Body of pancreas (tissue), 4 donors: ENCODE data around the gene NPIPB8.
"Not testable (repeated sequence)": the region's sequence is repeated elsewhere in the genome, so short reads cannot be mapped to it uniquely, and the experiment has no call there.

Experiments
- POLR2A ChIP-seq, 3 donors: fragments of 450-650 bp; IDR thresholded peaks; one replicate each; pipeline ENCODE4 v1.6.1; 2016; ENCODE audit warnings: antibody characterized with exemption in 3 of 3, mild to moderate bottlenecking in 2 of 3
- TF ChIP-seq, protein P1 (sequence below), 7 experiments: fragments of 450-650 bp in 4 of 7; fragments of 200-600 bp in 3 of 7; sonication (generic) in 3 of 7; IDR thresholded peaks; one replicate each; pipeline ENCODE4 v1.5.1; 2016 to 2019; ENCODE audit warnings: antibody characterized with exemption in 7 of 7

DNA sequence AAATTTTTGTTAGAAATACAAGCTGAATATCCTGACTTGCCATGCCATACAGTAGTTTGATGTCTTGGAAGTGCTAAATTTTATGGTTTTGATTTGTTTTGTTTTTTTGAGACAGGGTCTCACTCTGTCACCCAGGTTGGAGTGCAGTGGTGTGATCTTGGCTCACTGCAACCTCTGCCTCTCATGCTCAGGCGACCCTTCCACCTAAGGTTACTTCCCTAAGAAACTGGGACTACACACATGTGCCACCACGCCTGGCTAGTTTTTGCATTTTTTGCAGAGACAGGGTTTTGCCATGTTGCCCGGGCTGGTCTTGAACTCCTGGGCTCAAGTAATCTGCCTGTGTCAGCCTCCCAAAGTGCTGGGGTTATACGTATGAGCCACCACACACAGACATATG is 53.9 kb downstream of the NPIPB8 start:
- TF ChIP-seq, protein P1, sequence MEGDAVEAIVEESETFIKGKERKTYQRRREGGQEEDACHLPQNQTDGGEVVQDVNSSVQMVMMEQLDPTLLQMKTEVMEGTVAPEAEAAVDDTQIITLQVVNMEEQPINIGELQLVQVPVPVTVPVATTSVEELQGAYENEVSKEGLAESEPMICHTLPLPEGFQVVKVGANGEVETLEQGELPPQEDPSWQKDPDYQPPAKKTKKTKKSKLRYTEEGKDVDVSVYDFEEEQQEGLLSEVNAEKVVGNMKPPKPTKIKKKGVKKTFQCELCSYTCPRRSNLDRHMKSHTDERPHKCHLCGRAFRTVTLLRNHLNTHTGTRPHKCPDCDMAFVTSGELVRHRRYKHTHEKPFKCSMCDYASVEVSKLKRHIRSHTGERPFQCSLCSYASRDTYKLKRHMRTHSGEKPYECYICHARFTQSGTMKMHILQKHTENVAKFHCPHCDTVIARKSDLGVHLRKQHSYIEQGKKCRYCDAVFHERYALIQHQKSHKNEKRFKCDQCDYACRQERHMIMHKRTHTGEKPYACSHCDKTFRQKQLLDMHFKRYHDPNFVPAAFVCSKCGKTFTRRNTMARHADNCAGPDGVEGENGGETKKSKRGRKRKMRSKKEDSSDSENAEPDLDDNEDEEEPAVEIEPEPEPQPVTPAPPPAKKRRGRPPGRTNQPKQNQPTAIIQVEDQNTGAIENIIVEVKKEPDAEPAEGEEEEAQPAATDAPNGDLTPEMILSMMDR (IDR thresholded peaks at IDR 0.05): not testable (repeated sequence)
- TF ChIP-seq POLR2A (IDR thresholded peaks at IDR 0.05): not testable (repeated sequence)
